Fibroblast of lung (primary cell): ENCODE data around the gene CYSTM1. TPM values are rescaled to one million over a fixed set of nuclear protein-coding genes. Genes with fewer than 3 reads are reported as not detected.
"Not testable (repeated sequence)": the region's sequence is repeated elsewhere in the genome, so short reads cannot be mapped to it uniquely, and the experiment has no call there.

Experiments
- DNase-seq, 2 donors: peaks; one replicate each; pipeline versions ENCODE4 v3.0.0 to v3.0.0-alpha.2; 2010; ENCODE audit warnings: low read depth in 2 of 2
- H2AFZ ChIP-seq: 2 replicates; pipeline ENCODE4 v1.5.1; 2012; ENCODE audit warnings: low read length, control low read depth, inconsistent platforms
- H3K27ac ChIP-seq: 2 replicates; pipeline ENCODE4 v1.5.1; 2011; ENCODE audit warnings: low read length, control low read depth; ENCODE audit not compliant: insufficient read depth
- H3K27me3 ChIP-seq: 2 replicates; pipeline ENCODE4 v1.5.1; 2011; ENCODE audit warnings: mild to moderate bottlenecking, low read length; ENCODE audit not compliant: control insufficient read depth, insufficient read depth
- H3K36me3 ChIP-seq: 2 replicates; pipeline ENCODE4 v1.5.1; 2011; ENCODE audit warnings: low read length; ENCODE audit not compliant: control insufficient read depth, insufficient read depth
- H3K4me1 ChIP-seq: 2 replicates; pipeline ENCODE4 v1.5.1; 2011; ENCODE audit warnings: low read length; ENCODE audit not compliant: control insufficient read depth, insufficient read depth; ENCODE audit errors: extremely low read depth
- H3K4me2 ChIP-seq: 2 replicates; pipeline ENCODE4 v1.5.1; 2011; ENCODE audit warnings: low read length, control low read depth; ENCODE audit not compliant: insufficient read depth; ENCODE audit errors: extremely low read depth
- H3K4me3 ChIP-seq, 4 experiments: fragments of 200-600 bp in 1 of 4; sonication (generic) in 1 of 4; replicated peaks in 1 of 4; 2 replicates each; pipeline ENCODE4 v1.5.1; 2011 to 2016; ENCODE audit warnings: low read length in 4 of 4, low read depth in 3 of 4, mild to moderate bottlenecking in 3 of 4, control low read depth in 2 of 4, inconsistent platforms in 1 of 4, mixed read lengths in 1 of 4; ENCODE audit not compliant: insufficient read depth in 1 of 4; ENCODE audit errors: control extremely low read depth in 1 of 4
- H3K79me2 ChIP-seq: 2 replicates; pipeline ENCODE4 v1.5.1; 2012; ENCODE audit warnings: mild to moderate bottlenecking, low read length, inconsistent platforms; ENCODE audit not compliant: control insufficient read depth, insufficient read depth
- H3K9ac ChIP-seq: 2 replicates; pipeline ENCODE4 v1.5.1; 2011; ENCODE audit warnings: mild to moderate bottlenecking, low read length, control low read depth; ENCODE audit not compliant: insufficient read depth
- H3K9me3 ChIP-seq: 2 replicates; pipeline ENCODE4 v1.5.1; 2012; ENCODE audit warnings: low read depth, low read length; ENCODE audit not compliant: control insufficient read depth, insufficient read depth
- H4K20me1 ChIP-seq: 2 replicates; pipeline ENCODE4 v1.5.1; 2011; ENCODE audit warnings: low read length; ENCODE audit not compliant: control insufficient read depth, insufficient read depth; ENCODE audit errors: extremely low read depth
- EZH2 ChIP-seq: IDR thresholded peaks from 2 replicates; pipeline ENCODE4 v1.5.1; 2012; ENCODE audit warnings: low read length, control low read depth, mild to moderate bottlenecking; ENCODE audit errors: missing control alignments
- polyA plus RNA-seq, 2 donors: library from polyadenylated mRNA; depleted of rRNA in 1 of 2; stranded (reverse) in 1 of 2; unstranded in 1 of 2; fragments of >200 nt; gene quantifications; 2 replicates each; pipeline ENCODE4 v1.2.1, GENCODE V29; 2011 to 2012; ENCODE audit warnings: missing spikeins in 1 of 2
- total RNA-seq: library from RNA; depleted of rRNA; stranded (reverse); fragments of >200 nt; gene quantifications from 2 replicates; pipeline ENCODE4 v1.2.1, GENCODE V29; 2014
- TF ChIP-seq, protein P1 (sequence below), 2 donors: IDR thresholded peaks in 1 of 2; conservative IDR thresholded peaks in 1 of 2; 1 replicate in 1 of 2; 2 replicates in 1 of 2; pipeline ENCODE4 v1.5.1; 2011 to 2012; ENCODE audit warnings: low read length in 2 of 2, control low read depth in 1 of 2, inconsistent platforms in 1 of 2, low read depth in 1 of 2, mild to moderate bottlenecking in 1 of 2

CYSTM1 gene
- total and polyA plus RNA-seq, 2 donors (not counting 1 experiment from before 2014, with no cell fraction given) = 24.3 to 35.8 TPM

DNA sequence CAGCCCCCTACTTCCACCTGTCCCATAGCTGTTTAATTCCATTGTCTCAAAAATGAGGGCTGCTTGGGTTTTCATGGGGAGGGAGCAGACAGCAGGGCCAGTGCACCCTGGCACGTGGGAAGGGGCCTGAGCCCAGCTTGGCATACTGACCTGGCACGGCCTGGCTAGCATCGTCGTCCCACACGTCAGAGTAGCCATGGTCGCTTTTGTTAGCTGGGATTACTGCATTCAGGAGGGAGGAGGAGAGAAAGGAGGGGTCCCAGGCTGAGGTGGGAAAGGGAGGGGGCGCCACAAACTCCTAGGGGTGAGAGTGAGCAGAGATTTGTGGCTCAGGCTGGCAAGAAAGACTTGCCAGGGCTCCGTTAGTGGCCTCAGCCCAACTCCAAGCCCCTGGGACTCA lies 21.1 kb upstream of the CYSTM1 start:
- H3K27me3 ChIP-seq = no peaks in the 10 kb centered on the region
- H3K79me2 ChIP-seq = no peaks in the 10 kb centered on the region
- H3K4me2 ChIP-seq = no peak overlapping the region
- TF ChIP-seq, protein P1, sequence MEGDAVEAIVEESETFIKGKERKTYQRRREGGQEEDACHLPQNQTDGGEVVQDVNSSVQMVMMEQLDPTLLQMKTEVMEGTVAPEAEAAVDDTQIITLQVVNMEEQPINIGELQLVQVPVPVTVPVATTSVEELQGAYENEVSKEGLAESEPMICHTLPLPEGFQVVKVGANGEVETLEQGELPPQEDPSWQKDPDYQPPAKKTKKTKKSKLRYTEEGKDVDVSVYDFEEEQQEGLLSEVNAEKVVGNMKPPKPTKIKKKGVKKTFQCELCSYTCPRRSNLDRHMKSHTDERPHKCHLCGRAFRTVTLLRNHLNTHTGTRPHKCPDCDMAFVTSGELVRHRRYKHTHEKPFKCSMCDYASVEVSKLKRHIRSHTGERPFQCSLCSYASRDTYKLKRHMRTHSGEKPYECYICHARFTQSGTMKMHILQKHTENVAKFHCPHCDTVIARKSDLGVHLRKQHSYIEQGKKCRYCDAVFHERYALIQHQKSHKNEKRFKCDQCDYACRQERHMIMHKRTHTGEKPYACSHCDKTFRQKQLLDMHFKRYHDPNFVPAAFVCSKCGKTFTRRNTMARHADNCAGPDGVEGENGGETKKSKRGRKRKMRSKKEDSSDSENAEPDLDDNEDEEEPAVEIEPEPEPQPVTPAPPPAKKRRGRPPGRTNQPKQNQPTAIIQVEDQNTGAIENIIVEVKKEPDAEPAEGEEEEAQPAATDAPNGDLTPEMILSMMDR (conservative IDR thresholded peaks at IDR 0.05 in 1 of 2, IDR thresholded peaks at IDR 0.05 in 1 of 2; ENCODE audit: low read depth in 1 of 2, low read length in 2 of 2) = no peak
- no peak for TF ChIP-seq EZH2
- no peak overlapping the region for H3K27ac ChIP-seq
- peaks cover 3% of the 10 kb centered on the region for H3K4me1 ChIP-seq
- H2AFZ ChIP-seq = no peak overlapping the region
- DNase-seq = no peak
- H3K9me3 ChIP-seq = no peaks in the 10 kb centered on the region
- no peaks in the 10 kb centered on the region for H3K36me3 ChIP-seq
- no peaks in the 10 kb centered on the region for H4K20me1 ChIP-seq
- no peak overlapping the region for H3K4me3 ChIP-seq
- no peak overlapping the region for H3K9ac ChIP-seq

DNA sequence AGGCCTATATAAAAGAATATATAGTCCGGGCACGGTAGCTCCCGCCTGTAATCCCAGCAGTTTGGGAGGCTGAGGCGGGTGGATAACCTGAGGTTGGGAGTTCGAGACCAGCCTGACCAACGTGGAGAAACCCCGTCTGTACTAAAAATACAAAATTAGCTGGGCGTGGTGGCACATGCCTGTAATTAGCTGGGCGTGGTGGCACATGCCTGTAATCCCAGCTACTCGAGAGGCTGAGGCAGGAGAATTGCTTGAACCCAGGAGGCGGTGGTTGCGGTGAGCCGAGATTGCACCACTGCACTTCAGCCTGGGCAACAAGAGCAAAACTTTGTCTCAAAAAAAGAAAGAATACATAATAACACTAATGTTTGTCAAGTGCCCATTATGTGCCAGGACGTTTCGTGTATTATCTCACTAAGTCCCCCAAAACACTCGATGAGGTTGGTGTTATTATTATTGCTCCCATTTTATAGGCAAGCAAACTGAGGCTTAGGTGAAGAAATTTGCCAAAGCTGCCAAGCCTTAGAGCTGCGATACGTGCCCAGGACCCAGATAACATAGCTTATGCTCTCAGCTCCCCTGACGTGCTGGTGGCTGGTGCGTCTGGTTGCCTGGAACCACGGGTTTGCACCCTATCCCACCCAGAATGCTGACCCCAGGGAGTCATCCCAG lies 20.1 kb upstream of the CYSTM1 start:
- not testable (repeated sequence) for H4K20me1 ChIP-seq, H3K27ac ChIP-seq, H3K9ac ChIP-seq, H2AFZ ChIP-seq, H3K9me3 ChIP-seq, H3K4me2 ChIP-seq, H3K36me3 ChIP-seq, H3K79me2 ChIP-seq, DNase-seq, H3K4me1 ChIP-seq, H3K27me3 ChIP-seq, H3K4me3 ChIP-seq

DNA sequence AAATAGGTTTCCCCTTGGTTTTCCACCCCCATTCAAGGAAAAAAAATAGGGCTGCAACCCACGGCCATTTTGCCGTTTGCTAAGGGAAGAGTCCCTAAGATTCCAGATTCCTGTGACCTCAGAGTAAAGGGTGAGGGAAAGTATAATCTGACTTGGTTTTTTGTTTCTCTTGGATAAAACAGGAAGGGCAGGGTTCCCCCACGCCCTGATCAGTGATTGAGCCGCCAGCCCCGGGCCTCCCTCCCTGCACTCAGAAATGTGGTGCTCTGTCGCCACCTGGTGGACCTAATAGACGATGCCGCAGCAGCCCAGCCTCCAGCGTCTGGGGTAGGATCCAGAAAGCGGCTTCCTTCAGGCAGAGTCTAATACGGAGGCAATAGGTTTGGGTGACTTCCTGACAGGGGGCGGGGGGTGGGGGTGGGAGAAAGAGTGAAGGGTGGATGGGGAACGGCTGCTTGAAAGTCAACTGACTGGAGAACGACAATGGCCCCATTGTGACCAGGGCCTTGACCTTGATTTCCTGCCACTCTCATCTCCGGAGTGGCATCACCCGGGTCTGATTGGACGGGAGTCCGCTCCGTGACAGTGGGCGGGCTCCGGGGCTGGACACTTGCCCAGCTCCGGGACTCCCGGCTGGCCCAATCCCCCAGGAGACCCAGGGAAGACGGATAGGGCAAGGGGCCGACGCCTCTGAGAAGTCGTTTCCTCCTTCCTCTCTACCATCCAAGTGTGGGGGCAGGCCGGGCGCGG lies 17.8 kb upstream of the CYSTM1 start:
- H3K27me3 ChIP-seq = no peaks in the 10 kb centered on the region
- DNase-seq = peak; percentile 61 to 81
- TF ChIP-seq, protein P1 (conservative IDR thresholded peaks at IDR 0.05 in 1 of 2, IDR thresholded peaks at IDR 0.05 in 1 of 2; ENCODE audit: low read depth in 1 of 2, low read length in 2 of 2) = peak; percentile 83 to 85
- TF ChIP-seq EZH2 = no peak
- no peaks in the 10 kb centered on the region for H3K79me2 ChIP-seq
- H3K4me3 ChIP-seq = peak overlapping the region; percentile 12 to 54 (median 41)
- peak overlapping the region; percentile 6 for H3K27ac ChIP-seq
- H3K4me2 ChIP-seq = peak overlapping the region; percentile 62
- H2AFZ ChIP-seq = peak overlapping the region; percentile 88
- H3K9ac ChIP-seq = peak overlapping the region; percentile 39
- H3K9me3 ChIP-seq = no peaks in the 10 kb centered on the region
- H3K4me1 ChIP-seq = peaks cover 3% of the 10 kb centered on the region
- H4K20me1 ChIP-seq = no peaks in the 10 kb centered on the region
- no peaks in the 10 kb centered on the region for H3K36me3 ChIP-seq
